Endothelial cell of umbilical vein (primary cell): ENCODE measurements around the gene PPP4C. TPM values are rescaled to one million over a fixed set of nuclear protein-coding genes. Genes with fewer than 3 reads are reported as not detected.

ENCODE experiments used
- BruUV-seq: library from RNA; stranded (reverse); fragments of 400-500 nt; replicated peaks from 2 replicates; lab custom pipeline; 2021; lab: Mats Ljungman, UMichigan
- CTCF ChIA-PET: fragments of 300-600, 350-600 bp; sonication (Branson Sonifier 250); formaldehyde crosslinking; loops from one replicate; lab custom pipeline; 2021; ENCODE audit warnings: antibody characterized with exemption, inconsistent platforms; lab: Charles Lee
- POLR2A ChIA-PET: fragments of 300-600, 350-600 bp; sonication (Branson Sonifier 250); formaldehyde crosslinking; loops from one replicate; lab custom pipeline; 2021; ENCODE audit warnings: antibody characterized with exemption, inconsistent platforms; lab: Charles Lee
- DNase-seq: peaks from one replicate; pipeline ENCODE4 v3.0.0-alpha.2; 2011; ENCODE audit warnings: low read depth, low spot score
- FAIRE-seq: peaks from 2 replicates; lab custom pipeline; 2011; peaks lifted over from hg19 to GRCh38; lab: Jason Lieb, UNC
- H2AFZ ChIP-seq: 2 replicates; pipeline ENCODE4 v1.6.0; 2012; ENCODE audit warnings: low read depth, low read length, control low read depth, inconsistent platforms
- H3K27ac ChIP-seq: 2 replicates; pipeline ENCODE4 v1.5.1; 2011; ENCODE audit warnings: low read depth, mild to moderate bottlenecking, control low read depth, low read length, moderate library complexity; ENCODE audit not compliant: insufficient read depth
- H3K27me3 ChIP-seq, 2 experiments: 2 replicates each; pipeline versions ENCODE4 v1.6.0 to v1.6.1; 2011; ENCODE audit warnings: low read length in 2 of 2, mixed read lengths in 1 of 2; ENCODE audit not compliant: control insufficient read depth in 2 of 2, insufficient read depth in 2 of 2
- H3K36me3 ChIP-seq, 2 experiments: 2 replicates in 1 of 2; 3 replicates in 1 of 2; pipeline ENCODE4 v1.5.1; 2011; ENCODE audit warnings: low read length in 2 of 2, mild to moderate bottlenecking in 1 of 2, moderate library complexity in 1 of 2; ENCODE audit not compliant: control insufficient read depth in 2 of 2, insufficient read depth in 2 of 2; ENCODE audit errors: extremely low read depth in 1 of 2
- H3K4me1 ChIP-seq: 3 replicates; pipeline ENCODE4 v1.5.1; 2011; ENCODE audit warnings: mild to moderate bottlenecking, low read length; ENCODE audit not compliant: control insufficient read depth, insufficient read depth; ENCODE audit errors: extremely low read depth
- H3K4me2 ChIP-seq: 2 replicates; pipeline ENCODE4 v1.6.1; 2011; ENCODE audit warnings: low read length, control low read depth, mixed read lengths; ENCODE audit not compliant: insufficient read depth
- H3K4me3 ChIP-seq, 3 experiments: fragments of 200-600 bp in 1 of 3; sonication (generic), shearing (Covaris generic) in 1 of 3; replicated peaks in 1 of 3; 2 replicates each; pipeline ENCODE4 v1.5.1; 2011 to 2016; ENCODE audit warnings: control low read depth in 3 of 3, low read length in 3 of 3, mild to moderate bottlenecking in 2 of 3, inconsistent platforms in 1 of 3, low read depth in 1 of 3, moderate library complexity in 1 of 3; ENCODE audit not compliant: insufficient read depth in 1 of 3
- H3K79me2 ChIP-seq: 2 replicates; pipeline ENCODE4 v1.6.0; 2012; ENCODE audit warnings: low read length, inconsistent platforms; ENCODE audit not compliant: control insufficient read depth, insufficient read depth
- H3K9ac ChIP-seq: replicated peaks from 2 replicates; pipeline ENCODE3; 2011; ENCODE audit warnings: low read length, control low read depth; ENCODE audit not compliant: insufficient read depth; ENCODE audit errors: extremely low read depth
- H3K9me1 ChIP-seq: replicated peaks from 3 replicates; pipeline ENCODE4 v1.6.0; 2011; ENCODE audit warnings: mild to moderate bottlenecking, low read length; ENCODE audit not compliant: control insufficient read depth, insufficient read depth; ENCODE audit errors: extremely low read depth
- H3K9me3 ChIP-seq: replicated peaks from 2 replicates; pipeline ENCODE4 v1.5.1; 2012; ENCODE audit warnings: low read length, inconsistent platforms; ENCODE audit not compliant: control insufficient read depth, insufficient read depth
- H4K20me1 ChIP-seq: replicated peaks from 2 replicates; pipeline ENCODE3; 2011; ENCODE audit warnings: mild to moderate bottlenecking, low read length; ENCODE audit not compliant: control insufficient read depth, insufficient read depth; ENCODE audit errors: extremely low read depth
- FOS ChIP-seq: IDR thresholded peaks from 2 replicates; pipeline ENCODE4 v1.6.1; 2011; ENCODE audit warnings: mild to moderate bottlenecking, low read length, moderate library complexity, borderline replicate concordance; ENCODE audit not compliant: insufficient read depth
- MYC ChIP-seq: IDR thresholded peaks from one replicate; pipeline ENCODE4 v1.6.1; 2011; ENCODE audit warnings: mild to moderate bottlenecking, low read depth, low read length
- POLR2AphosphoS5 ChIP-seq: IDR thresholded peaks from 2 replicates; pipeline ENCODE4 v1.6.1; 2012; ENCODE audit warnings: low read depth, mild to moderate bottlenecking, control low read depth, low read length, moderate library complexity; ENCODE audit not compliant: insufficient read depth
- dilution Hi-C: fragments of 300-500 bp; cut with MboI; formaldehyde crosslinking; loops from one replicate; pipeline ENCODE4 v1.15.0; 2019; ENCODE audit warnings: low sequenced_read_pairs; ENCODE audit not compliant: extremely low pct_ligation_motif_present
- intact Hi-C: fragments of 100-400 bp; cut with micrococcal nuclease; formaldehyde crosslinking; loops from one replicate; pipeline ENCODE4 v1.10.0; 2022
- polyA plus RNA-seq, 4 experiments: library from polyadenylated mRNA; depleted of rRNA in 3 of 4; stranded (reverse) in 3 of 4; unstranded in 1 of 4; fragments of >200 nt; gene quantifications; 2 replicates each; pipeline versions ENCODE4 v1.2.1 to v1.2.3, GENCODE V29; 2011 to 2012; ENCODE audit warnings: missing spikeins in 1 of 4
- total RNA-seq: library from RNA; stranded (reverse); gene quantifications from 2 replicates; pipeline ENCODE4 v1.2.3, GENCODE V29; 2021
- TF ChIP-seq, protein P1 (sequence below): IDR thresholded peaks from 2 replicates; pipeline ENCODE4 v1.6.1; 2011; ENCODE audit not compliant: insufficient read depth, insufficient read length
- TF ChIP-seq, protein P2 (sequence below), 2 donors: IDR thresholded peaks; 1 replicate in 1 of 2; 2 replicates in 1 of 2; pipeline ENCODE4 v1.5.1; 2011; ENCODE audit warnings: low read length in 2 of 2, mild to moderate bottlenecking in 2 of 2, moderate library complexity in 2 of 2, control low read depth in 1 of 2, inconsistent platforms in 1 of 2, low read depth in 1 of 2; ENCODE audit not compliant: insufficient read depth in 1 of 2; ENCODE audit errors: extremely low read depth in 1 of 2

The PPP4C gene
- total and polyA plus RNA-seq, 2 donors (not counting 3 experiments of a cell fraction or from before 2014, with no cell fraction given) = 167 to 327 TPM

DNA sequence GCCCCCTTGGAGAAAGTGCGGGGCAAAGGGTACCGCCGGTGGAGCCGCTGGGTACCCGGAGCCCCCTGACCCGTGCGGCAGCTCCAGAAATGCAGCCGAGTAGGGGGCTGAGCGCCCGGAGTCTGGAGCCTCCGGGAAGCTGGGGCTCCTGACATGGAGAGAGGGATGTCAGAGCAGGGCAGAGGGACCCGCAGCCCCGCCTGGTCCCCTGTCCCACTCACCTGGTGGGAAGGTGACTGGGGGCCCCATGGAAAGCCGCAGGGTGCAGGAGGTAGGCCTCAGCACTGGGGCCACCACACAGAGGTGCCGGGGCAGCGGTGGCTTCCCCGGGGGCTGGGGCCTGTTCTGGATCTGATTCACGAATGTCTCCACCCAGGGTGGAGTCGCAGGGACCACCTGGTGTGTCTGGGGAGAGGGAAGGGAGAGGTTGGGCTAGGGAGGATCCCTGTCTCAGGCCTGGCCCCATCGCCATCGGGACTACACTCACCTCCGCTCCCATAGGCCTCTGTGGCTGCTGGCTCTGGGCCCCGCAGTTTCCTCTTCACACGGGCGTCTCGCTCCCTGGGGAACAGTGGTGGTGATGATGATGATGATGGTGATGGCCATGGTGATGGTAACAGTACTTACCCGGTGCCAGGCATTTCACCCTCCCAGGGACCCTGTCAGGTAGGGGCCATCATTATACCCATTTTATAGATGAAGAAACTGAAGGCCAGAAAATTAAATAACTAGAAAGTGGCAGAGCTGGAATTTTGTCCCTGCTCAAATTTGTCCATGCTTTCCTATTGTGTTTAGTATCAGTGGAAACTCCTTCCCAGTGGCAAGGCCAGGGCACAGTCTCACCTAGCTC lies 10.7 kb downstream of the PPP4C start:
- intact Hi-C loops (no loop called here), dilution Hi-C loops (no loop called here)
- TF ChIP-seq, protein P1, sequence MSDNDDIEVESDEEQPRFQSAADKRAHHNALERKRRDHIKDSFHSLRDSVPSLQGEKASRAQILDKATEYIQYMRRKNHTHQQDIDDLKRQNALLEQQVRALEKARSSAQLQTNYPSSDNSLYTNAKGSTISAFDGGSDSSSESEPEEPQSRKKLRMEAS = no peak
- TF ChIP-seq, protein P2, sequence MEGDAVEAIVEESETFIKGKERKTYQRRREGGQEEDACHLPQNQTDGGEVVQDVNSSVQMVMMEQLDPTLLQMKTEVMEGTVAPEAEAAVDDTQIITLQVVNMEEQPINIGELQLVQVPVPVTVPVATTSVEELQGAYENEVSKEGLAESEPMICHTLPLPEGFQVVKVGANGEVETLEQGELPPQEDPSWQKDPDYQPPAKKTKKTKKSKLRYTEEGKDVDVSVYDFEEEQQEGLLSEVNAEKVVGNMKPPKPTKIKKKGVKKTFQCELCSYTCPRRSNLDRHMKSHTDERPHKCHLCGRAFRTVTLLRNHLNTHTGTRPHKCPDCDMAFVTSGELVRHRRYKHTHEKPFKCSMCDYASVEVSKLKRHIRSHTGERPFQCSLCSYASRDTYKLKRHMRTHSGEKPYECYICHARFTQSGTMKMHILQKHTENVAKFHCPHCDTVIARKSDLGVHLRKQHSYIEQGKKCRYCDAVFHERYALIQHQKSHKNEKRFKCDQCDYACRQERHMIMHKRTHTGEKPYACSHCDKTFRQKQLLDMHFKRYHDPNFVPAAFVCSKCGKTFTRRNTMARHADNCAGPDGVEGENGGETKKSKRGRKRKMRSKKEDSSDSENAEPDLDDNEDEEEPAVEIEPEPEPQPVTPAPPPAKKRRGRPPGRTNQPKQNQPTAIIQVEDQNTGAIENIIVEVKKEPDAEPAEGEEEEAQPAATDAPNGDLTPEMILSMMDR (IDR thresholded peaks at IDR 0.05; ENCODE audit: extremely low read depth in 1 of 2, insufficient read depth in 1 of 2, low read depth in 1 of 2, low read length in 2 of 2) = no peak
- TF ChIP-seq POLR2AphosphoS5 = peak; percentile 11
- no peak for TF ChIP-seq MYC
- no peak for TF ChIP-seq FOS
- Histone ChIP-seq H3K27ac (no peak overlapping the region), H3K4me2 (no peak overlapping the region), H3K9me3 (no peaks in the 10 kb centered on the region), H3K9ac (no peak overlapping the region), H3K4me3 (no peak overlapping the region), H4K20me1 (no peaks in the 10 kb centered on the region), H2AFZ (no peak overlapping the region), H3K27me3 (no peaks in the 10 kb centered on the region), H3K9me1 (no peaks in the 10 kb centered on the region), H3K79me2 (no peaks in the 10 kb centered on the region), H3K4me1 (peaks cover 5% of the 10 kb centered on the region), H3K36me3 (peaks cover 13 to 29% of the 10 kb centered on the region in 2 experiments)
- ChIA-PET CTCF (interaction anchor here (0.7 kb wide), 1 partner anchor 10 kb away, joined by 3 read pairs; no protein-coding TSS in a partner anchor), POLR2A (no interaction called here)
- FAIRE-seq = no peak
- no peak for DNase-seq
- no TSS peak for BruUV-seq
